ENCODE measurements around the gene TTC22.

The TTC22 gene

DNA sequence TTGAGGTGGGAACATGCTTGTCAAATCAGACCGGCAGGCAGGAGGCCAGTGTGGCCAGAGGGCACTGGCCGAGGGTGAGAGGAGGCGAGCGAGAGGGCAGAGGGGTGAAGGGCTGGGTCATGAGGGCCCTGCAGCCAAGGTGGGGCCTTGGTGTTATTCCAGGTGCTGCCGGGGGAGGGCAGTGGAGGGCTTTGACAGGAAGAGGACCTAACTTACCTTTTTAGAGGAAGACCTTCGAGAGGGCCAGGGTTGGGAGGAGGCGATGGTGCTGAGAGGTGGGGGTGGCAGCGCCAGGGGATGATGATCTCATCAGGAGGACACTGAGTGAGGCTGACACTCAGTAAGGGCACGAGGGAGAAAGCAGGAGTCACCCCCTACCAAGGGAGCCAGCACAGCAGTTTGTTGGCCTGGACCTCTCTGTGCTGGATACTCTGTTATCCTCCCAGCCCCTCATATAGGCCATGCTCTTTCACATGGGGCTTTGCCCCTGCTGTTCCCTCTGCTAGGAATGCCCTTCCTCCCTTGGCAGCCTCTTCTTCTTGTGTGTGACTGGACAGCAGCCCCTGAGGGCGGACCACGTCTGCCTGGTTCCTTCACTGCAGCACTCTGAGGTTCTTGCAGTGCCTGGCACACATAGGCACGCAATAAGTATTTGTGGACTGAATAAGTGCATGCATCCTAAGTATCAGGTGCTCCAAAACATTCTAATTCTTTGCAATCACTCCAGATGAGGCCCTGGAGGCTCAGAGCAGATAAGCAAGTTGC is 7.5 kb upstream of the TTC22 start:
- TF ChIP-seq ZNF274 (IDR thresholded peaks at IDR 0.05; ENCODE audit: low read depth, low read length) = no peak

DNA sequence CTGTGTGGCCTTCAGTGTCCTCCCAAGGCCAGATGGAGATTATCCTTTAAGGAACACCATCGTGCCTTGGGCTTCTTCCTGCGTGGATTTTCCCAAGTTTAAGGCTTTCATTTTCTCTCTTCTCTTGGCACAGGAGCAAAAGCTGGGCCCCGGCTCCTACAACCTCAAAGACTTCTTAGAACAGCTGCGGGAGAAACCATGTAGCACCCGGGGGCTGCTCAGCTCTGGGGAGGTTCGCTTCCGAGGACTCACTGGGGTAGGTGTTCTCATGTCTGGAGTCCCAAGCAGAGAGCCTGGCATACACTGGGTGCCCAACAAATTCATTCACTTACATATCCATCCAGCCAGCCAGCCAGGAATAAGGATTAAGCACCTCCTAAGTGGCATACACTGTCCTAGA is 6.6 kb upstream of the TTC22 start:
- no peak overlapping the region for H3K4me3 ChIP-seq (ENCODE audit: low read length)
- no peak for TF ChIP-seq ZNF274 (IDR thresholded peaks at IDR 0.05; ENCODE audit: low read depth, low read length)

More for the DNA sequence above, 7.5 kb upstream of the TTC22 start:
- no peak overlapping the region for H3K4me3 ChIP-seq (ENCODE audit: low read length)

DNA sequence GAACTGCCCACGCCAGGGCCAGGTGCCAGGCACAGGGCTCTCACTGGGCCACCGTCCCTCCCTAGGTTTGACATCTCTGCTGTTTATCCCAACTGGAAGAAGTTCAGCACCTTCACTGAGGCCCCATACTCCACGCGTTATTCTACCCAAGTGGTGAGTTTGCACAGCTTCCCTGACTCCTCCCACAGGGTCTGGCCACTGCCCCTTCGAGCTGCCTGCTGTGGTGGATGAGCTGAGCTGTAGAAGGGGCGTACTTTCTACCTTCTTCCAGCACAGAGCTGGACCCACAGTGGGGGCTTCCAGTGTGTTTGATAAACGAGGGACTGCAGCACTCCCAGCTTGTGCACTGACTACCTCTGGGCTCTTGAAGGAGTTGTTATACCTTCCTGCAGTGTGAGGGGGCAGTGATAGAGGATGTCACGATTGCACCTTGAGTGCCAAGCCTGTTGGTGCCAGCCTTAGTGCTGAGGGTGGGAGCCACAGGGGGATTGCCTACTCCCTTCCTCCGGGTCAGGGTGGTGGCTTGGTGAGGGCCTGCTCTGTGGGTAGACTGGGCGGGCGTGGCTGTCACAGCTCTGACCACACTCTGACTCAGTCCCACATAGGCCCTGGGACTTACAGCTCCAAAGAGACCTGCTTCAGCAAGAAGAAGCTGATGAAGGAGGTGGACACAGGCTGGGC is 5.9 kb upstream of the TTC22 start:
- no peak for TF ChIP-seq ZNF274 (IDR thresholded peaks at IDR 0.05; ENCODE audit: low read depth, low read length)
- H3K4me3 ChIP-seq (ENCODE audit: low read length) = no peak overlapping the region

DNA sequence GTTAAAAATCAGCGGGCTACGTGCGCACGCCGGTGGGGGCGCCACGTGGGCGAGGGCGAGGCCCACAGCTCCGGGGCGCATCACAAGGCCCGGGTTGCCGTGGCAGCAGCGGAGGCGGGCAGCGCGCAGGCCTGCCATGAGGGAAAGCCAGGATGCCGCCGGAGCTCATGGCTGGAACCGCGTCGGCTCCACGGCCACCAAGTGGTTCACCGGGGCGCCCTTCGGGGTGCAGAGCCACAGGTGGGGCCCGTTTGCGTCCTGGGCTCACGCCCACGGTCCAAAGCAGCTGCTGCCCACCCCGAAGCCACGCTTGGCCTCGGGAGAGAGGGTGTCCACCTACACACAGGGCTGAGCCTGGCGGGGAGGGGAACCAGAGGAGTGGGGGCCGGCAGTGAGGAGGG is 4.9 kb upstream of the TTC22 start:
- TF ChIP-seq ZNF274 (IDR thresholded peaks at IDR 0.05; ENCODE audit: low read depth, low read length) = no peak
- H3K4me3 ChIP-seq (ENCODE audit: low read length) = no peak overlapping the region

DNA sequence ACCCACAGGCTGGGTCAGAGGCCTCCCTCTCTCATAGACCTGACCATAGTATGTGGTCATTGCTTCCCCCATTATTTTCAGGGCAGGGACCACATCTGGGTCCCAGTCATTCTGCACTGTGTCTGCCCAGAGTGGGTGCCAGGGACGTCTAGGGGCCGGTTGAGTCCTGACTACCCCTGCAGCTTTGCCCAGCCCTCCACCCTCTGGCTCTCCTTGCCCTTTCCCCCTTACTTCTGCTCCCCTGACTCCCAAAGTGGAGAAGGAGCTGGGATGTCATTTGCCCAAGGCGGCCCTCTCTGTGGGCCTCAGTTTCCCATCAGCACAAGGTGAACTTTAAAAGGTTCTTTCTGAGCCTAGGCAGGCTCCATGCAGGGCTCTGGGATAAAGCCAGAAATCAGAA is 4.3 kb upstream of the TTC22 start:
- H3K4me3 ChIP-seq (ENCODE audit: low read length) = no peak overlapping the region
- TF ChIP-seq ZNF274 (IDR thresholded peaks at IDR 0.05; ENCODE audit: low read depth, low read length) = no peak

DNA sequence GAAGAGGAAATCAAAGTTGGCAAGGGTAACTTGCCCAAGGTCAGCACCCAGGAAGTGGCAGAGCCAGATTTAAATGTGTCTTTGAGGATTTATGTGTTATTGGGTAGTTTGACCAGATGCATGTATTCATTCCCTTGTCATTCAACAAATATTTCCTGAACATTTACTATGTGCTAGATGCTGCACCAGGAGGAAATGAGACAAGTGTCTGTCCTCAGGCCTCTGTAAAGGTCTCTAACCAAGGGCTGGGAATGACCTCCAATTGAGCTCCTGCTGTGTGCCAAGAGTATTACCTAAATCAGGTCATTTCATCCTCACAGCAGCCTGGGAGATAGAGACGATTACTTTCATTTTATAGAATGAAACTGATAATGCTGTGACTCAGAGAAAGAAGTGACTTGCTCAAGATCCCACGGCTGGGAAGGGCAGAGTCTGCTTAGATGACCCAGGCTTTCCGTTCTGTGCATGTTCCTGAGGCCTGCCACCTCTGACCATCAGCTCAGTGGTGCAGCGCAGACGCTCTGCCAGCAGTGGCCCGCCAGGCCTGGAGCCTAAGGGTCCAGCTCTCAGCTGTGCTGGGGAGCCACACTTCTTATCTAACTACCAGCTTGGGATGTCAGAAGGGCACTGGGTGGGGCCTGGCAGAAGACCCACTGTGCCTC is 3.5 kb upstream of the TTC22 start:
- H3K4me3 ChIP-seq (ENCODE audit: low read length) = no peak overlapping the region
- no peak for TF ChIP-seq ZNF274 (IDR thresholded peaks at IDR 0.05; ENCODE audit: low read depth, low read length)

DNA sequence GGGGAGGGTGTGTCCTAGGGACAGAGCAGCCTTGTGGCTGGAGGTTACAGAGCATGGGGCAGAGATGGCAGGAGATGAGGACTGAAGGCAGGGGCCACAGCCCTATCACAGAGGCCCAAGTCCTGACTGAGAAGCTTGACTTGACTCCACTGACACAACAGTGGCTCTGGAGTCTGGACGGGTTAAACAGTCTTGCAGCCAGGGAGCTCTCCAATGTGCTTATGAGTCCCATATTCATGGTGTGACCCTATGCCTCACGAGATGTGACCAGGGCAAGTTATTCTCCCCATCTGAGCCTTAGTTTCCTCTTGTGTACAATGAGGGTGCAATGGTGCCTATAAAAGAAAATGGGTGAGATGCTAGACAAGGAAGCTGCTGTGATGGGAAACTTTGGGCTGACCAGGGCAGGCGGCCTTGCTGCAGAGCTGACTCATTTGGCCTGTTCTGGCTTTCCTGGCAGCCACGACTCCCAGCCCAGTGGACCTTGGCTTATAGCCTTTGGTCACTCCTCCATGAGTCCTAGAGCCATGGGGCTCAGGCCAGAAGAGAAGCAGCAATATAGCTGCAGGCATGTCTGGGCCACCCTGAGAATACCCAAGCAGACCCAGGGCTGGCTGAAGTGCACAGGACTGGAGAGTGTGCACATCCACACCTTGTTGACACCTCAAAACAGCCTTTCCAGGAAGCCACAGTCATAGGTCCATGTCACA is 2.8 kb upstream of the TTC22 start:
- no peak overlapping the region for H3K4me3 ChIP-seq (ENCODE audit: low read length)
- TF ChIP-seq ZNF274 (IDR thresholded peaks at IDR 0.05; ENCODE audit: low read depth, low read length) = no peak

DNA sequence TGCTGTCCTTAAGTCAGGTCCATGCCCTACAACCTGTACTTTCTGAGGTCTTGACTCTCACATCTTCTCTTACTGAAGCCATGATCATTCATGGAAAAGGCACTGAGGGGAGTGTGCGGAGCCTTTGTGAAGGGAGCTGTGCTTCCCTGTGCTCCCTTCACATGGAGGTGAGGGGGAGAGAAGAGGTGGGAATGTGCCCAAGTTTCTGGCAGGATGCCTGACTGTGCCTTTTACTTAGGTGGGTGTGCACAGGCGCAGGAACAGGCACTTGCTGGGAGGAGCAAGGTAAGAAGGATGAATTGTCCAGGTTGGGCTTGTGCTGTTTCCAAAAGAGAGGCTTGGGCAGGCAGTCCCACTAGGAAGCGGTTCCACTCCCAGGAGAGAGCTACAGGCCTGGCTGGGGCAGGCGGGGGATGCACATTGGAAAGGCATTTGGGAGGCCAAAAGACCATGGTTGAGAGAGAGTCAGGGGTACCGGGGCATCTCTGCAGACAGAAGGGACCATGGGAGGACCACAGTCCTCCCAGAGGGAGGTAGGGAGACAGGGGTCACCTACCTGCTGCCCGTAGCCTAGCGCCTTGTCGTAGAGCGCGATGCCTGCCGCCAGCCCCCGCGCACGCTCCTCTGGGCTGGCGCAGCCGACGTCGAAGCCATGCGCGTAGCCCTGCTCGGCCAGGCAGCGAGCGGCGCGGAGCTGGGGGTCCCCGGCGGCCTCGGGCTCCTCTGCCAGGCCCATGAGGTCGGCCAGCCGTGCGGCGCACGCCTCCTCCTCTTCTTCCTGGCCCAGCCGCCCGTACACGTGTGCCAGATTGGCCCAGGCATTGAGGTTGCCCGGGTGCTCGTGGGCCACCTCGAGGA is 853 bp downstream of the TTC22 start:
- no peak for TF ChIP-seq ZNF274 (IDR thresholded peaks at IDR 0.05; ENCODE audit: low read depth, low read length)
- peak overlapping the region; percentile 58; the same call in 1 of the 2 replicates for H3K4me3 ChIP-seq (ENCODE audit: low read length)

DNA sequence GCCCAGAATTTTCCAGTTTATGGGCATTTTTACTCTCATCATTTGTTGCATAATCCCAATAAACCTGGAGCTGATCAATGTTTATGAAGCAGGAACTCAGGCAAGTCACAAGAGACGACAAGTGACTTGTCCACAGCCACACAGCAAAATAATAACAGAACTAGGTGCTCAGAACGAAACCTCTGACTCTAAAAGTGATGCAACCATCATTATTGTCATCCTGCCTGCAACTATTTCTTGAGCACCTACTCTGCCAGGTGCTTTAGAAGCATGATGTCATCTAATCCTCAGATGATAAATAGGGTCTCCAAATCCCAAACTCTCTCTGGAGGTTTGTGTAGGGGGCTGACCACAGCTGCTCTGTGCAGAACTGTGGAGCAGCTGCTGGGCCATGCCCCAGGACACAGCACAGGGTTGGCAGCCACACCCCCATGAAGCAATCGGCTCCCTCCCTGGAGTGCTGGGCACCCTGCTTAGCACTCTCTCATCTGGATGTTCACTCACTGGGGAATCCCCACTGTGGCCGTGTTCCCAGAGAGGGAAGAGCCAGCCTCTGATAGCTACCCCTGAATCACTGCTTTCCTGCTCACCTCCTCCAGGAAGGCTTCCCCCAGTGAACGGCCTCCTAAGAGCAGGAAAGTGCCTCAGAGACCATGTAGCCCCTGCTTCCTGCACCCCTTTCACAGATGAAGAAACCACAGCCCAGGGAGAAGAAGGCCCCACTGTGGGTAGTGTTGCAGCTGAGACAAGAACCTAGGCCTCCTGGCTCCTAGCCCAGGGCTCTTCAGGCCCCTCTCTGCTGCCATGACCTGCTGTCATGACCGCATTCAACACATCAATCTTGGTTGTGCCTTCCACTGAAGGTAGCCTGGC is 2.1 kb downstream of the TTC22 start:
- TF ChIP-seq ZNF274 (IDR thresholded peaks at IDR 0.05; ENCODE audit: low read depth, low read length) = no peak
- H3K4me3 ChIP-seq (ENCODE audit: low read length) = no peak overlapping the region

DNA sequence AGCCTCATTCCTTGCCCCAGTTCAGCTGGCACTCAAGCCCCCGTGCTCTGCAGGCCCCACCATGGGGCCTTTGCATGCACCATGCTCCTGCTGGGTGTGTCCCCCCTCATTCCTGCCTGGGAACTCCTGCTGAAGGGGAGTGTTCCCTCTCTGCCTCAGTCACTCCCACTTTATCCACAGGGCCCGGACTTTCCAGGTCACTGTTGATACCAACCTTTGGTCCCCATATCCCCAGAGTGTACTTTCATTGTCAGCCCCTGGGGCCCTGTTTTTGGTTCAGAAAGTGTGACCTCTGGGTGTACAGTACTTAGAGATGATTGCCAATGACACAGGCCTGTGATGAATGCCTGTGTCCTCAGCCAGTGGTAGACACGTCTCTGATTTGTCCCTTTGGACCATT is 2.9 kb downstream of the TTC22 start:
- no peak overlapping the region for H3K4me3 ChIP-seq (ENCODE audit: low read length)
- no peak for TF ChIP-seq ZNF274 (IDR thresholded peaks at IDR 0.05; ENCODE audit: low read depth, low read length)

DNA sequence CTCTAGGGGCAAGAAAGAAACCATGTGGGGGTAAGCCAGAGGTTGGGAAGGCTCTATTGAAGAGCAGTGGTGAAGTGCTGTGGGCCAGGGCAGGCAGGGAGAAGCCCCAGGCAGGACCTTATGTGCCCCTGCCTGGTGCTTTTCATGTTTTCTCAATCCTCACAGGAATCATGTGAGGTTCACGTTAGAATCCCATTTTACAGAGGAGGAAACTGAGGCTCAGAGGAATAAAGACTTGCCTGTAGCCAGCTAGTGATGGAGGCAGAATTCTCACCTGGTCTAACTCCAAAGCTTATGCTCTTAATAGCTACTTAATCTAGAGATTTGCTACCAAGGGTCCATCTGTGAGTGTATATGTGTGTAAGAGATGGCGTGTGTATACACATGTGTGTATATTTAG is 4.2 kb downstream of the TTC22 start:
- no peak overlapping the region for H3K4me3 ChIP-seq (ENCODE audit: low read length)
- no peak for TF ChIP-seq ZNF274 (IDR thresholded peaks at IDR 0.05; ENCODE audit: low read depth, low read length)

DNA sequence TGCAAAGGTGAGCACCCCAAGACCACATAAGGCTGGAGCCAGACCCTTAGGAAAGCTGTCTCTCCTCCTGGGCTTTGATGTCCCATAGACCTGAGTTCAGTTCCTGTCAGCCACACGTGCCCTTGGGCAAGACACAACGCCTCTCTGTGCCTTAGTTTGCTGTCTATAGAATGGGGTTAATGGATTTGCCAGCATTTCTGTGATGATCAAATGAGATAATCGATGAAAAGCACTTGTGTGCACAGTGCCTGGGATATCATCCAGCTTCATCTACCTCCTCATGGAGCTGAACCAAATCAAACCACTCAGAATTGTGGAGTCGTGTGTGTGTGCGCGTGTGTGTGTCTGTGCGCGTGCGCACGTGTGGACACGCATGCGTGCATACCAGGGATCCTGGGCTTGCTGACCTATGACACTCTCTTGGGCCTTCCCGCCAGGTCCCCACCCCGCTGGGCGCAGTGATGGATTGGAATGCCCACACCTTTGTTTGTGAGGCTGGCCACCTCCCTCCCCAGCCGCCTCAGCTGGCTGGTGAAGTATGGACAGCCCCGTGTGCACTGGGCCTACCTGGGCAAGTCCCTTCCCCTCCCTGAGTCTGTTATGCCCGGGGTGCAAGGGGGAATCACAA is 5.2 kb downstream of the TTC22 start:
- no peak for TF ChIP-seq ZNF274 (IDR thresholded peaks at IDR 0.05; ENCODE audit: low read depth, low read length)
- H3K4me3 ChIP-seq (ENCODE audit: low read length) = no peak overlapping the region
